ENCODE data around the gene OR52E6. TPM values are rescaled to one million over a fixed set of nuclear protein-coding genes. Genes with fewer than 3 reads are reported as not detected.

OR52E6 gene
- total and polyA plus RNA-seq, 2 of the 8 experiments (the other 6 are each of a cell fraction or from before 2014, with no cell fraction given) = 0.14 TPM; not detected in 1

GRCh38 chr11:5809905-5810795 is 31.5 kb downstream of the OR52E6 start (continued):
- TF ChIP-seq CHD7 (IDR thresholded peaks at IDR 0.05; ENCODE audit: insufficient replicate concordance, low read length) = no peak
- TF ChIP-seq HDAC6 (IDR thresholded peaks at IDR 0.05; ENCODE audit: low read depth, low read length) = no peak
- no peak for TF ChIP-seq TAF1 (IDR thresholded peaks at IDR 0.05; ENCODE audit: low read depth, low read length)
